ENCODE measurements around the gene DGKB.

- no peak for TF ChIP-seq CTCF (IDR thresholded peaks at IDR 0.05 in 4 of 5, conservative IDR thresholded peaks at IDR 0.05 in 1 of 5)
- no peak for TF ChIP-seq POLR2A (IDR thresholded peaks at IDR 0.05)
Observed at GRCh38 chr7:14604606-14605005, 297.9 kb downstream of the DGKB start.
